Measurements from ENCODE around the gene ABCB10.

ABCB10 gene

GRCh38 chr1:229471175-229471574, 87.3 kb downstream of the ABCB10 start:
- no peak for DNase-seq (ENCODE audit: low spot score)

- DNase-seq (ENCODE audit: low spot score) = no peak
Measured at GRCh38 chr1:229470406-229471043, 88.0 kb downstream of the ABCB10 start.

- no peak for DNase-seq (ENCODE audit: low spot score)
Measured at GRCh38 chr1:229466887-229467286, 91.6 kb downstream of the ABCB10 start.

Measured in putamen (tissue), 1 donor.